Limb (tissue), 2 donors: ENCODE data around the gene GRK4.
"Not testable (repeated sequence)": the region's sequence is repeated elsewhere in the genome, so short reads cannot be mapped to it uniquely, and the experiment has no call there.

Source experiments
- DNase-seq, 2 donors: peaks; one replicate each; pipeline ENCODE4 v3.0.0-alpha.2; 2016; ENCODE audit errors: extremely low spot score in 2 of 2

GRK4 gene

DNA sequence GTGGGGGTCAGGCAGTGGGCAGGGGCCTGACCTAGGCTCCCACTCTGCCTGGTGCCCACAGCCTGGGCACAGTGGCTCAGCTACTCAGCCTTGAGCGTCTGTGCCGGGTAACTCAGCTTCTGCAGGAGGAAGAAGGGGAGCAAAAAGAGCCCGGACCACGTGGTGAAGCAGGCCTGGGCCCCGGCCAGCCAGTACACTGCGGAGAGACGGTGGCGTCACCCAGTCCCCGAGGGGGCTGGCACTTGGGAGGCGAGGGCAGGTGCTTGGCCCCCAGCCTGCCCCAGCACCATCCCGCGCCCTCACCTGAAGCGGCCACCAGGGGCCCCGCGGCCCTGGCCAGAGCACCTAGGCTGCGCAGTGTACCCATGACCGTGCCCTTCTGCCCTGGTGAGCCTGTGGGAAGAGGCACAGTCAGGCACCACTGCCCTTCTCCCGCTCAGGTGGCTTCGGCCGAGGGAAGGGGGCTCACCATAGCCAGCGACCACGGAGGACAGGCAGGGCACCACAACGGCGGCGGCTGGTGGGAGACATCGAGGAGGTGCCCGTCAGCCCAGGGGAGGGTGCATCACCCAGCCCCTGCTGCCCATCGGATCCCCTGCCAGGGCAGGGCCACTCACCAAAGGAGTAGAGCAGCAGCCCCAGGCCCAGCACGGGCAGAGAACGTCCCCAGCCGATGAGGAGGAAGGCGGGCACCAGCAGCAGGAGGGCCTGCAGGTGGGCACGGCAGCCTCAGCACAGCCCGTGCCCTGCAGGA lies 32.4 kb upstream of the GRK4 start:
- peak in 1 of 2 donors; percentile 31 for DNase-seq

- DNase-seq: peak in 1 of 2 donors; percentile 40
Observed at GRCh38 chr4:2931512-2932301, 31.7 kb upstream of the GRK4 start.

DNA sequence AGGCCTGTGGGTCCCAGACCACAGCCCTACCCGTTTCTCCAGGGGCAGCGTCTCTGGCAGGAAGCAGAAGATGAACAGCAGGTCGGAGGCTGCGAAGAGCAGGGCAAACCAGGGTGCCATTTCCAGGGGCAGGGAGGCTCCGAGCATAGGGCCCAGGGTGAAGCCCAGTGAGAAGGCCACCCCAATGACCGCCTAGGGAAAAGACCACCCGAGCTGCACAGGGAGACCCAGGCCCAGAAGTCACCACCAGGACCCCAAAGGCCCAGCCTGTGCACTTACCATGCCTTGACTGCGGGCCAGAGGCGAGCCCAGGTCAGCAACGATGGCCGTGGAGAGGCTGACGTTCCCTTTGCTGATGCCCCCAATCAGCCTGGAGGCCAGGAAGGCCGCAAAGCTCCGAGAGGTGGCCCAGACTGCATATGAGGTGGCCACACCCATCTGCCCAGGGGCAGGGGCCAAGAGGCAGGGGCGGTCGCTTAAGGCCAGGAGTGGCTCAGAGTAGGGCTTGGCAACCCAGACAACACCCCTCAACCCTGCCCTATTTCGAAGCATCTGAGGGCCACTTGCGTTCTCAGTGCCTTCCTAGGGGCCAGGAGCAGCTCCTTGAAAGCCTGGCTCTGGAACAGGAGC lies 30.9 kb upstream of the GRK4 start:
- no peak for DNase-seq

DNA sequence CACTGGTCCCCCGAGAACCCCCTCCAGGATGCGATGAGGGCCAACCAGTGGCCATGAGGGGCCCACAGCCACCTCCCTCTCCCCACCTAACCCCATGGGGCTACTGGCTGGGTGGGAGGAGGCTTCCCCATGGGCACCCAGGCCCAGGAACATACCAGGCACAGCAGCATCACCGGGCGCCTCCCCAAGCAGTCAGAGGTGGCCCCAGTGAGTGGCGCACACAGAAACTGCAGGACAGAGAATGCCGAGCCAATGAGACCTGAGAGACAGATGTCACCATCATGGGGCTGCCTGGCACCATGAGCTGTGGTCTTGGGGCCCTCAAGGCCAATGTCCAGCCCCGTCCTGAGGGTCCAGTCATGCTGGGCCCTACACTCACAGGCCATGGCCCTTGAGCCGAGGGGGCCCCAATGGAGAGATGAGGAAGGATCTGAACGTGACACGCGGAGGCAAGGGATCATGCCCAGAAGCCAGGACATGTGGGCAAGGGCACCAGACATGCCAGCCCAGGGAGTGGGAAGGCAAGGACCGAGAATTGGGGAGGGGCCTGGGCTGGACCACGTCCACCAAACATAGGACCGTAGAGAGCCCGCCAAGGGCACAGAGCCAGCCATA lies 30.3 kb upstream of the GRK4 start:
- DNase-seq: peak in 1 of 2 donors; percentile 33

- DNase-seq: no peak
Observed at GRCh38 chr4:2933566-2934076, 29.8 kb upstream of the GRK4 start.

GRCh38 chr4:2934077-2934812 lies 29.1 kb upstream of the GRK4 start:
- no peak for DNase-seq

DNA sequence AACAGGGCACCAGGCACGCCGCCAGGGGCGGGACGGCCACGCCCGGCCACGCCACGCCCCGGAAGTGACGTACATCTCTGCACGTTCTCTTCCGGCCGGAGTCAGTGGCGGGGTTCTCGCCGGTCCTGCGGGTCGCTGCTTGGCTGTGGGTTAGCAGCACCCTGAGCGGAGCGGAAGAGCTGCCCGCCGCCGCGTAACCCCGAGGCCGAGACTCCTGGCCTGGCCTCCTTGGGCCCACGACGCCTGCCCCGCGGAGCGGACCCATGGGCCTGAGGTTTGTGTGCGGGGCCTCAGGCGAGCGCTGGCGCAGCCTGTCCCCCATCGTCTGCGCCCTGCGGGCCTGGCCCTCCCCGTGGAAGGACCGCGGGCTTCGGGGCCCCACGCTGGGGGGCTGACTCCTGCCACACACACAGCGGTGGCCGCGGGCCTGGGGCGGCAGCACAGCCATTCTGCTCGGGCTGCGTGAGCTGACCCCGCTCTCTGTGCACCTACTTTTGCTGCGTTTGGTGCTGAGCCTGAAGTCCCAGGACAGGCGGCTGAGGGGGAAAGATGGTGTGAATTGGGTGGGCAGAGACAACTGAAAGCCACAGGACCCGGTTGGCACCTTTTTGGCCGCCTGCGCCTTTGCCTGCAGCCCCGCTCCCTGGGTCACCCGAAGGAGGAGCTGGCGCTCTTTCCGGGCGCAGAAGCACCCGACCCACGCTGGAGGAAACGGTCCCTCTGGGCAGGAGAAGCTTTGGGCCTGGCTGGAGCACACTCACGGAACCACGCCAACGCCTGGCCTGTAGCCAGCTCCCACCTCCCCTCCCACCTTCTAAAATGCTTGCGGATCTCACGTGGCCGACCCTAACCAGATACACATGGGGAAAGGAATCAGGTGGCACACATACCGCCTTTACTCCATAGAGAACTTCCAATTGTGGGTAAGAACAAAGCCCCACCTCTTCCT lies 28.3 kb upstream of the GRK4 start:
- DNase-seq: peak; percentile 94 to 99

DNA sequence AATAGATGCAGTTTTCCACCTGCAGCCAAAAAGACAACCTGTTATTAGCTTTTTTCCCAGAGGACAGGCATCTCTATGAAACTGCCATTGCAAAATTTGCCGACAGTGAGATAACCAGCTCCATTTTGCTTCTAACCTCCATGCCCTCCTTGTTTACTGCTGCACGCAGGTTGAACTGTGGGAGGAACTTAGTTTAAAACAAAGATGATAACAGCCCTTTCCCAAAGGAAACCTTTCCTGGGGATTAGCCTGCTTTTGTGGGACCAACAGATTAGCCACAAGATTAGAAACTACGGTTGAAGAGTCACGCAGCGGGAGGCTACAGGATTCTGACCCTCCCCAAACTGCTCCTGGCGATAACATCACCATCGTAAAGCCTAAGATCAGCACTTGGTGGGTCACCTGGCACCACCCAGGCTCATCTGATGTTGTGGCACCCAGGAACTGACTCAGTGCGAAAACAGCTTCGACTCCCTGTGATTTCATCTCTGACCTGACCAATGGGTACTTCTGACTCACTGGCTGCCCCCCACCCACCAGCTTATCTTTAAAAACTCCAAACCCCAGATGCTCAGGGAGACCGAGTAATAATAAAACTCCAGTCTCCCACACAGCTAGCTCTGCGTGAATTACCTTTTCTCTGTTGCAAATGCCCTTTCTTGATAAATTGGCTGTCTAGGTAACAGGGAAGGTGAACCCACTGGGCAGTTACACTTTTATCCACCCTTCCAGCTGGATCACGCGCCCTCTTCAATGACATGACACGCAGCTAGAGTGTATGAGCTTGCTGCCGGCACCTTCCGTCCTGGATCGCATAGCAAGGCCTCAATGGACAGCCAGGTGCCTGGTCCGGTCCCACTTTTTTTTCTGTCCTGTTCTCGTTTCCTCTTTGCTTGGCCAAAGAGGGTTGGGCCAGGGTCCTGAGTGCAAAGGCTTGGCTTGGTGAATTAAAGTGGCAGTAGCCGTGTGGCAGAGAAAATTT lies 27.3 kb upstream of the GRK4 start:
- DNase-seq: peak in 1 of 2 donors; percentile 10

- DNase-seq: no peak
Observed at GRCh38 chr4:2936773-2937145, 26.6 kb upstream of the GRK4 start.

GRCh38 chr4:2937146-2937857 lies 26.1 kb upstream of the GRK4 start:
- peak in 1 of 2 donors; percentile 45 for DNase-seq

GRCh38 chr4:2937986-2938385 lies 25.4 kb upstream of the GRK4 start:
- DNase-seq: no peak

DNA sequence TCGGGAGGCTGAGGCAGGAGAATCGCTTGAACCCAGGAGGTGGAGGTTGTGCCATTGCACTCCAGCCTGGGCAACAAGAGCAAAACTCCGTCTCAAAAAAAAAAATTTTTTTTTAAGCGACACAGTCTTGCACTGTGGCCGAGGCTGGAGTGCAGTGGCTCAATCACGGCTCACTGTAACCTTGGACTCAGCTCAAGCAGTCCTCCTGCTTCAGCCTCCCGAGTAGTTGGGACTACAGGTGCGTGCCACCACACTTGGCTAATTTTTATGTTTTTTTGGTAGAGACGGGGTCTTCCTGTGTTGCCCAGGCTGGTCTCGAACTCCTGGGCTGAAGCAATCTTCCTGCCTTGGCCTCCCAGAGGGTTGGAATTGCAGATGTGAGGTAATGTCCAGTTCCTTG lies 25.0 kb upstream of the GRK4 start:
- DNase-seq: not testable (repeated sequence)

GRCh38 chr4:2938906-2939305 lies 24.5 kb upstream of the GRK4 start:
- DNase-seq: peak in 1 of 2 donors; percentile 20

- DNase-seq: no peak
Observed at GRCh38 chr4:2939383-2940243, 23.8 kb upstream of the GRK4 start.

- DNase-seq: no peak
Observed at GRCh38 chr4:2940267-2941137, 22.9 kb upstream of the GRK4 start.
